T-helper 1 cell treated with Interleukin-12 subunit alpha and Interleukin-12 subunit beta and Interleukin-4 antibody, amounts not matched to agents 30 ng/mL and 1 ng/mL, for 36 hours (primary cell): ENCODE results near the gene OBSL1. TPM values are rescaled to one million over a fixed set of nuclear protein-coding genes. Genes with fewer than 3 reads are reported as not detected.

Experiments used
- intact Hi-C: fragments of 100-400 bp; cut with micrococcal nuclease; formaldehyde crosslinking; loops from one replicate; pipeline ENCODE4 v1.15.1; 2024
- total RNA-seq: library from RNA; stranded (reverse); gene quantifications from 2 replicates; pipeline ENCODE4 v1.2.3, GENCODE V29; 2022

OBSL1 gene
- total RNA-seq, 1 donor from 2014 or later, result 0.25 TPM

DNA sequence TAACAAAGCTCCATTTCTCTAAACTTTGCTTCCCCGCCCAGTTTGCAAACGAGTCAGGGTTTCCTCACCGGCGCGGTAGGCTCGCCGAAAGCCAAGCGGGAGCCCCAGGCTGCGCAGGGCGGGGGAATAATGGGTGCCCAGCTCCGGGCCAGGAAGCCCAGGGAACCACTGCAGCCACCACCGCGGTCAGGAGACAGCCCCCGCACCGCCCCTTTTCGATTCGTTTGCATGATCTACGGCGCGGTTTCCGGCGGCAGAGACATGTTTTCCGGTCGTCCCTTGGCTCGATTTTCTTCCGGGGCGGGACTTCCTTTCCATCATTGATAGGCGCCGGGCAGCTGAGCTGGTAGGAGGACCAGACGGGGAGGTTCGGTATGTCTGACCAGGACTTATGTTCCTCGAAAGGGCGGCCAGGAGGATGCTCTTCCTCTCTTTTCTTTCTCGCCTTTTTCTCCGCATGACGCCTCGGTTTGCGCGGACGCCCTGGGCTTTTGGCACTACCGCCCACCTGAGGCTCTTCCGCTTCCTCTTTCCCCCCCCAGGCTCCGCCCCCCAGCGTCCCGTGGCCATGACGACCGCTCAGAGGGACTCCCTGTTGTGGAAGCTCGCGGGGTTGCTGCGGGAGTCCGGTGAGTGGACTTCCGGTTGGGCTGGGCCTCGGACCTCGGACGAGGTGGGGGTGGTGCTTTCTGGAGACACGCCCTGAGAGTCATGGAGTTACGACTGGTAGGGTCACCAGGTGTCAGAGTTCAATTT, 26.4 kb upstream of the OBSL1 start, which contains the start of gene STK11IP:
STK11IP (plus strand) TSS at position 306 of the 756 bp plus-strand sequence; CDS start at position 569, 263 bp downstream.
- intact Hi-C loops, result loop anchor here (1.0 to 5.0 kb wide), 15 partner anchors 45 to 1975 kb away; partner anchors contain the start of genes ANKZF1, ARPC2, ATG9A and BCS1L

GRCh38 chr2:219596954-219597551, 25.7 kb upstream of the OBSL1 start:
- intact Hi-C loops, result loop anchor here (1.0 to 5.0 kb wide), 12 partner anchors 45 to 1975 kb away; partner anchors contain the start of genes ANKZF1, ARPC2, ATG9A and BCS1L

DNA sequence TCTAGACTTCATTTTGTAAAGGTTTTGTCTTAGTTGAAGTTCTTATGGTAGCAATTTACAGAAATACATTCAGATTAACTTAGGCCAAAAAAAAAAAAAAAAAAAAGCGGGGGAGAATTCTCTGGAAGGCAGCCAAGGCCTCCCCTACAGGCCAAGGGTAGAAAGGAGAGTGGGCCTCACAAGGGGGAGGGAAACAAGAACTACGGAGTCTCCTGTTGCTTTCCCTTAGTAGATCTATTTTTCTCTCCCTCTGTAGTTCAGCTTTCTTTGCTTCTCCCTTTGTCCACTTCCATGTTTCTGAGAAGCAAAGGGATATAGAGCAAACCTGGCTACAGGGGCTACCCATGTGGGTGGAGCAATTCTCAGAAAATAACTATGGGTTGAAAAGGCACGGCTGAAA, 23.9 kb upstream of the OBSL1 start:
- intact Hi-C loops, result loop anchor here (5.0 kb wide), 3 partner anchors 368 to 1977 kb away; partner anchors contain the start of genes ANKZF1, ATG9A, BCS1L and EPHA4

- intact Hi-C loops, result no loop called here
Observed at GRCh38 chr2:219593154-219593553, 21.8 kb upstream of the OBSL1 start.

GRCh38 chr2:219592736-219593135, 21.4 kb upstream of the OBSL1 start:
- intact Hi-C loops, result no loop called here

- intact Hi-C loops, result no loop called here
Observed at GRCh38 chr2:219591091-219591490, 19.8 kb upstream of the OBSL1 start.

- intact Hi-C loops, result no loop called here
Observed at GRCh38 chr2:219581346-219581745, 10.0 kb upstream of the OBSL1 start.

GRCh38 chr2:219578811-219579613, 7.7 kb upstream of the OBSL1 start:
- intact Hi-C loops, result no loop called here

GRCh38 chr2:219576505-219577388, 5.4 kb upstream of the OBSL1 start:
- intact Hi-C loops, result no loop called here

- intact Hi-C loops, result no loop called here
Observed at GRCh38 chr2:219575566-219576504, 4.5 kb upstream of the OBSL1 start.

- intact Hi-C loops, result no loop called here
Observed at GRCh38 chr2:219574484-219575311, 3.4 kb upstream of the OBSL1 start.

GRCh38 chr2:219573166-219573565, 1.8 kb upstream of the OBSL1 start:
- intact Hi-C loops, result no loop called here

GRCh38 chr2:219572237-219573001, 1.1 kb upstream of the OBSL1 start, which contains the start of gene INHA:
INHA (plus strand) TSS chr2:219572310; CDS start chr2:219572375, 65 bp downstream.
- intact Hi-C loops, result no loop called here

DNA sequence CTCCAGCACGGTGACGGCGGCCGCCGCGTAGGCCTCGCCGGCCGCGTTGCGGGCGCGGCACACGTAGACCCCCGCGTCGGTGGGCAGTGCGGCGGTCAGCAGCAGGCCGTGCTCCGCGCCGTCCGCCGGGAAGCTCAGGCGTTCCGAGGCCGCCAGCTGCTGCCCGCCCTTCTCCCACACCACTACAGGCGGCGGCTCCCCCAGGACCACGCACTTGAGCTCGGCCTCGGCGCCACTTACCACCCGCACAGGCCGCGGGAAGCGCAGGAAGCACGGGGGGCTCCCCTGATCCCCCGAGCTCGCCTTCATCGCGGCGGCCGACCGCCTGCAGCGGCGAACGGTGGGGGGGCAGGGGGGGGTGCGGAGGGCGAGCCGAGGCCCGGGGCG, 422 bp downstream of the OBSL1 start:
- intact Hi-C loops, result no loop called here

- intact Hi-C loops, result no loop called here
Observed at GRCh38 chr2:219570194-219570923, 980 bp downstream of the OBSL1 start.

DNA sequence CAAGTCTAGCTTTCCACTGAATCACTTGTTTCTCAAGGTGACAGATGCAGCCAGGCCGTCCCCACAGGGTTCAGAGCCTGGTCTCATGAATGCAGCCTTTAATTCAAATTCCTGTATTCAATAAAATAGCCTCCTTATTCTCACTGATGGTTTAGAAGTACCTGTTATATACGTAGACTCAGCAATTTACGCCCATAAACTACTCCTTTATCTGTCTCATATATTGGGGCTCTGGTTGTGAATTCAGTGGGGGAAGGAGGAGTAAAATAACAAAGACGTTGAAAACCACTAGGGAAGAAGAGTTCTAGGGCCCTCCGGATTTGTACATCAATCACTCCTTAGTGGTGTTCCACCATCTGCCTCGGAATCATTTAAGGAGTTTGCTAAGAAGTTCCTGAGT, 1.7 kb downstream of the OBSL1 start:
- intact Hi-C loops, result no loop called here

DNA sequence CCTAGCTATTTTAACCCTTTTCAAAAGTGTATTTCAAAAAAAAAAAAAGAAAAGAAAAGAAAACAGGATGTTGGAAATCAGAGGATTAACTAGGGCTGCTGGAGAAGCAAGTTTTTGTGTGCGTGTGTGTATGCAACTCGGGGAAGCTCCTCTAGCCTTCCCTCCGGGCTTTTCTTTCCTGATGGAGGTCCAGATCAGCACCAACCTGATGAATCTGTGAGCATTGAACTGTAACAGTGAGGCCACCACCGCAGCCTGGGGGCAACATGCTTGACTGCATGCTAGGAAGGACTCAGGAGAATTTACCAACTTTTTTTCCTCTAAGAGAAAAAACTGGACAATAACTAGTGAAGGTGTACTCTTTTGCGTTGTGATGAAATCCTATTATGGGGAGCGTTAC, 2.3 kb downstream of the OBSL1 start:
- intact Hi-C loops, result no loop called here
